NCI-H460 (cell line): ENCODE results near the gene TUBA4B. TPM values are rescaled to one million over a fixed set of nuclear protein-coding genes. Genes with fewer than 3 reads are reported as not detected.
A peak's percentile ranks its signal among the peaks of the same experiment; 100 is the strongest.

ENCODE experiments used
- DNase-seq: peaks from one replicate; pipeline ENCODE4 v3.0.0-alpha.2; 2016; ENCODE audit warnings: low read depth; ENCODE audit errors: extremely low read depth
- polyA plus RNA-seq: library from polyadenylated mRNA; depleted of rRNA; stranded (reverse); fragments of >200 nt; gene quantifications from 2 replicates; pipeline ENCODE4 v1.2.3, GENCODE V29; 2014; cell fraction: nucleus; rRNA removed
- total RNA-seq: library from RNA; depleted of rRNA; stranded (reverse); fragments of >200 nt; shearing (Covaris generic); gene quantifications from 2 replicates; pipeline ENCODE4 v1.2.3, GENCODE V29; 2014; rRNA removed

The TUBA4B gene
- not detected in 2 replicates for total RNA-seq
- polyA plus RNA-seq = not detected in 2 replicates

DNA sequence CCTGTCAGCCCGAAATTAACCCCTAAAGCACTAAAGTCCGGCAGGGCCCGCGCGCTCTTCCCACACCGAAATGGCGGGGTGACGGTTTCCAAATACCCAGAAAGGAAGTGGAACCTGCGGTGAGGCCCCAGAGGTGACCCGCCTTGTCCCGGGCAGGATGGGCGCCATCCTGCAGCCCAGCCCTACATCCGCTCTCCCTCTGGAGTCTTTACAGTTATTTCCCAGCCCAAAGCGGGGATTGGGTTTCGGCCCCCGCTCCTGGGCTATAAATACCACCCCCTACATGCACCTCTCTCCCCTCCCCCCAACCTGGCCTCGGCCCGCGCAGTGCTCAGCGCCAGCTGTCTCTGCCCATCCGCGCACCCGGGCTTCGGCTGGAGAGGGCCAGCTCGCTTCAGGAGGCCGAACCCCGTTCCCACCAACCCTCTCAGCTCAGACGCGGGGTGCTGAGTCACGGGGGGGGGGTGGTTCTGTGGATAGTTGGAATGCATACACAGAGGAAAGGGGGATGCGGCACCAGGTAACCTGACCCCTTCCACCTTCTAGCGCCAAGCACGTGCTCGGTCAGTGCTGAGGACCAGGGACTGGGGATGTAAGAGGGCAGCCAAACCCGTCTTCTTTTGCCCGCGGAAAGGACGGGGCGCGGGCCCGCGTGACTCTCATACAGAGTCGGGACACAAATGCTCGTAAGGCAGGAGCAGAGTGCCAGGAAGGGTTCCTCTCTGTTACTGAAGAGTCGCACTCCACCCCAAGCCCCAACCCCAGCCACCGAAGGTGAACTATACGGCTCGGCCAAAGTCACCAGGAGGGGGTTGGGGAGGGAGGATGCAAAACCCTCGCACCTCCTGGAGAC, at the start of gene TUBA4B:
TUBA4B (plus strand) TSS at position 344 of the 853 bp plus-strand sequence; CDS start at position 509, 165 bp downstream.
- DNase-seq = no peak

DNA sequence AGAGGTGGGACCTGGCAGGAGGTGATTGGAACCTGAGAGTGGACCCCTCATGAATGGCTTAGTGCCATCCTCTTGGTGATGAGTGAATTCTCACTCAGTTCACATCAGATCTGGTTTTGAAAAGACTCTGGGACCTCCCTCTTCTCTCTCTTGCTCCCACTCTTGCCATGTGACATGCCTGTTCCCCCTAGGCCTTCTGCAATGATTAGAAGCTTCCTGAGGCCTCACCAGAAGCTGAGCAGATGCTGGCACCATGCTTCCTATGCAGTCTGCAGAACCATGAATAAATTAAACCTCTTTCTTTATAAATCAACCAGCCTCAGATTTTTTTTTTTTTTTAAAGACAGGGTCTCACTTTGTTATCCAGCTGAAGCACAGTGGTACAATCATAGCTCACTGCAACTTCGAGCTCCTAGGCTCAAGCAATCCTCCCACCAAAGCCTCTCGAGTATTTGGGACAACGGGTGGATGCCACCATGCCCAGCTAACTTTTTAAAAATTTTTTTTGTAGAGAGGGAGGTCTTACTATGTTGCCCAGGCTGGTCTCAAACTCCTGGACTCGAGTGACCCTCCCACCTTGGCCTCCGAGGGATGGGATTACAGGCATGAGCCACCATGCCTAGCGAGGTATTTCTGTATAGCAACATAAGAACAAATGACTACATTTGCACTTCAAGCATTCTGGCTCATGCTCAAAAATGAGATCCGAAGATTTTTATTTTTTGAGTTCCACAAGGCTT, 48.4 kb upstream of the TUBA4B start:
- DNase-seq = no peak

DNA sequence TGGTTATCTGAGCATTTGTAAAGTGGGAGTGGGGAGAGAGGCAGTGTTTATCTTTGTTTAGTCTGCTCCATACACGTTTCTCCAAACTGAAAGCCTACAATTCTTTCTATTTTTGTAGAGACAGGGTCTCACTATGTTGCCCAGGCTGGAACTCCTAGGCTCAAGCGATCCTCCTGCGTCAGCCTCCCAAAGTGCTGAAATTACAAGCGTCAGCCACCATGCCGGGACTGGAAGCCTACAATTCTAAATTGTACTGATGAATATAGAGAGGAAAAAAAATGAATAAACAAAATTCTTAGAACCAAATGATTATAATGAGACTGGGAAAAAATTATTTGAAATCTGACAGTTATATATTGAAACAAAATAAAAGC, 47.9 kb upstream of the TUBA4B start:
- no peak for DNase-seq

DNA sequence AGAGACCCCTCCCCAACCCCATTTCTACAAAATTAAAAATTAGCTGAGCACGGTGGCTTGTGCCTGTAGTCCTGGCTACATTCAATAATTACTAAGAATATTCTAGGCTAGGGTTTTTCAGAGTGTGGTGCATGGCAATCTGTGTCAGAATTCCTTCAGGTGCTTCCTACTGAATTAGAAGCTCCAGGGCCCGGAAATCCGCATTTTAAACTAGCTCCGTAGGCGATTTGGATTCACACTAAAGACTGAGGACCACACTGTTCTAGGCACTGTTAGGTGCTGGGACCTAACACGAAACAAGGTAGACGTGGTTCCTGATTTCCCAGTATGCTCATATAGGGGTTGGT, 47.1 kb upstream of the TUBA4B start:
- DNase-seq = no peak

DNA sequence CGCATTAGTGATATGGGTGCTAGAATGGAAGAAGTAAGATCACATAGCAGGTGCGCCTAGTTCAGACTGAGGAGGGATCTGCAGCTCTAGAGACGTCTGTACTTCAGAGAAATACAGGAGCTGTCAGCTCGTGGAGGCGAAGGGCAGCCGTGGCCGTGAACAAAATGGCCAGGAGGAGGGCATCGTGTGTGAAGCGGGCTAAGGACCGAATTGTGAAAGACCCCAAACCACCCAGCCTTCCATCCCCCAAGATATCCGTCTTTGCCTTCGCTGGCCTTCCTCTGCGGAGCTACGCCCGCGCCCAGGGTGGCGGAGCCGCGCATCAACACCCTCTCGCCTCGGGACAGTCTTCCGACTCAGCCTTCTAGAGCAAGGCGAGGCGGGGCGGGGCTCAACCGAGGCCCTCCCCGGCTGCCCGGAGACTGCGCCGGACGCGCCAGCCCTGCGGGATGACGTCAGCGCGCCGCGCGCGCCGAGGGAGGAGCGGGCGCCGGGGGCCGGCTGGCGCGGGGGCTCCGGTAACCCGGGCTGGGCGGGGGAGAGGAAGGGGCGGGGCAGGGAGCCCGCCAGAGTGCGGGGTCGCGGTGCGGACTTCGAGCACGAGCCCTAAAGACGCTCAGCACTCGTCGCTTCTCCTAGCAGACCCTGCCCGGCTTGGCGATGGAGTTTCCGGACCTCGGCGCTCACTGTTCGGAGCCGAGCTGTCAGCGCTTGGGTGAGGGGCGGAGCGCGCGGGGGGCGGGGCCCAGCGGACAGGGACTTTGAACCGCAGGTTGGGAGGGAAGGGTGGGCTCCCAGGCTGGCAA, 46.5 kb upstream of the TUBA4B start, which contains the start of gene ZFAND2B:
ZFAND2B (plus strand) TSS at position 455 of the 806 bp plus-strand sequence; CDS start at position 661, 206 bp downstream.
- peak; percentile 92 for DNase-seq

DNA sequence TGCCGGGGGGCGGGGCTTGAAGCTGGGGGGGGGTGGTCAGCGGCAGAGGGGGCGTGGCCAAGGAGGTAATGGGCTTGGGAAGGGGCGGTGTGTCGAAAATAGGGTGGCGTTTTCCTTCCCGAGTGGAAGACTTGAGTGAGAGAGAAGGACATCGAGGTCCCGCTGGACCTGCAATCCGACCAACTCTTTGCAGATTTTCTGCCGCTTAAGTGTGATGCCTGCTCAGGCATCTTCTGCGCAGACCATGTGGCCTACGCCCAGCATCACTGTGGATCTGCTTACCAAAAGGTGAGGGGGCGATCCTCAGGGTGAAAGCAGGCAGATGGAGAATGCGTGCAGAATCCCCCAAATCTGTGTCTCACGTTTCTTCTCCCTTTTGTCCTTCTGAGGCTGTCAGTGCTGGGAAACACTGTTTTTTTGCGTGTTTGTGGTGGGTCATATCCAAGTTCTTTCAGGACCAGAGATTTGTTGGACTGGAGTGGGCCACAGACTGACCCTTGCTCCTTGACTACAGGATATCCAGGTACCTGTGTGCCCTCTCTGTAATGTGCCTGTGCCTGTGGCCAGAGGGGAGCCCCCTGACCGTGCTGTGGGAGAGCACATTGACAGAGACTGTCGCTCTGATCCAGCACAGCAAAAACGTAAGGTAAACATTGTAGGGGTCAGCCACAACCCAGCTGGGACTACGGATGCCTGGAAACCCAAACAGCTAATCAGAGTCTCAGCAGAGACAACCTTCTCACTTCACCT, 45.7 kb upstream of the TUBA4B start:
- no peak for DNase-seq

DNA sequence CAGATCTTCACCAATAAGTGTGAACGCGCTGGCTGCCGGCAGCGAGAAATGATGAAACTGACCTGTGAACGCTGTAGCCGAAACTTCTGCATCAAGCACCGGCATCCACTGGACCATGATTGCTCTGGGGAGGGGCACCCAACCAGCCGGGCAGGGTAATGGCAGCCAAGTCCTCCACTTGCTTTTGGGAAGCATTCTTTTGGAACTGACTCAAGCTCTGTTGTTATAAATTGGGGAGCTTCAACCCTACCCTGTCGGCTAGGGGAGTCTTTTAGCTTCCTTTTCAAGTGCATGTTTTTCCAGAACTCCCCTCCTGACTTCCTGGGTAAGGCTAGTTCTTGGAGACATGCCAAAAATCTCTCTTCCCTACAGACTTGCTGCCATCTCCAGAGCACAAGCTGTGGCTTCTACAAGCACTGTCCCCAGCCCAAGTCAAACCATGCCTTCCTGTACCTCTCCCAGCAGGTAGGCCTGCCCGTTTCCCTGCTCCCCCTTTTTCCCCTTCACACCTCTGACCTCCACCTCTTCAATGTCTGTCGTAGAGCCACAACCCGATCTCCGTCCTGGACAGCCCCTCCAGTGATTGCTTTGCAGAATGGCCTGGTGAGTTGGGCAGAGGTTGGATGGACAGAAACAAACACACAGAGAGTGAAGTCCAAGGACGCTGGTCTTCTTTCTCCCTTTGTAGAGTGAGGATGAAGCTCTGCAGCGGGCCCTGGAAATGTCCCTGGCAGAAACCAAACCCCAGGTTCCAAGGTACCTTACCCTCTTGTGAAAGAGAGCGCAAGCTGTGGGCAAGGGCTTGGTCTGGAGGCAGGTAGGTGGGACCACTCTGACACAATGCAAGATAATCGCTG, 44.9 kb upstream of the TUBA4B start:
- DNase-seq = no peak

DNA sequence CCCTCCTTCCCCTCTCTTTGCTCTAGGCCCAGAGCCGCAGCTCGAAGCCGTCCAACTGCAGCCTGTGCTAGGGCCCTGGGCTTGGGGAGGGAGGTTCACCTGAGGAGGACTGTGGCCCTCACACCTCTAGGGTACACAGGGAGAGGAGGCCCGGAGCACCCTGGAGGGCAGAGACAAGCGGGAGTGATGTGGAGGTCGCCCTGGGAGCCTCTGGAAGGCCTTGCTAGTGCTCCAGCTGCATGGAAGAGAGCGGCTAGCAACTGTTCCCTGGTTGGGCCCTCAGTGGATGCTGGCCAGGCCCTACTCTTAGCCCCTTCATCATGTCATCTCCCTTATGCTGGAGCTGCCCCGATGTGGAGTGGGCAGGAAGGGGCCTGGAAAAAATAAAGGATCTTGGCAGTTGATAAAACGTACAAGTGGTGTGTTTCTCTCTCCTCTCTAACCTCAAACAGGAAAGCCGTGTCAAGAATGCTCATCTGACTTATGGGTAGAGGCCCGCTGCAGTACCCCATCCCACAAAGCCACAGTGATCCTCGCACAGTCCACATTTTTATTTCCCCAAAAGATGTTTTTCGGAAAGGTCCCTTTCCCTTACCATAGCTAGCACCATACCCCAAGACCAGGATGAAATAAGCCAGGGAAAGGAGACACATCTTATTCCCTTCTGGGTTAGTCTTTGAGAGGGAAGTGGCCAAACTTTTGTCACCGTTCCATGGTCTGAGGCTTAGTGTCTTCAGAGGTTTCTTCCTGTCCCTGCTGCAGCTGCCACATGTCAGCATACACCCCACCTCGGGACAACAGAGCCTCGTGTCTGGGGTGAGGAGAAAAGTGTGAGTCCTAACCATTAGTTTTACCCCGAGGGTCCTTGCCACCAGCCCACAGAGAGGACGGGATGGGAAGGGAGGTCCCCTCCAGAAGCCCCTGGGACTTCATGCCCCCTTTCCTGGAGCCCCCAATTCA, 43.5 kb upstream of the TUBA4B start:
- no peak for DNase-seq

DNA sequence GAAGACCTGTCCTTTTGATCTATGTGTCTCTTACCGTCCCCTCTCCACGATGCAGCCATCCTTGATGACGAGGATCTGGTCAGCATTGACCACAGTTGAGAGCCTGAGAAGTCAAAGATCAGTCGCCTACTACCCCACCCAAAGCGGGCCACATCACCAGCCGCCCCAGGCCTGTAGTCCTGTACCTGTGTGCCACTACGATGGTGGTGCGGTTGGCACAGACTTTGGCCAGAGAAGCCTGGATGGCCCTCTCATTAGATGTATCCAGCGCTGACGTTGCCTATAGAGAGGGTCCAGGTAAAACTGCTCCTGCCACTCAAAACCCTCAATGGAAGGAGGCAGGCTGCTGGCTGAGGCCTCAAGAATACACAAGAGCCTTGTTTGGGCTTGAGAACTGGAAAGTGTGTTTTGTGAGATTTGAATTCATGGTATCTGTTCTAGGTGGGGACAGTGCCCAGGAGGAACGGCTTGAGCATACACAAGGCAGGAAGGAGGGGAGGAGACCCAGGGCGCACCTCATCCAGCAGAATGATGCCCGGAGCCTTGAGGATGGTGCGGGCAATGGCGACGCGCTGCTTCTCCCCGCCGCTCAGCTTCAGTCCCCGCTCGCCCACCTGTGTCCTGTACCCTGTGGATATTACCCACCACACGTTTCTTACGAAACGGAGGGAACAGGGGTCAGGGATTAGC, 42.7 kb upstream of the TUBA4B start:
- DNase-seq = no peak

DNA sequence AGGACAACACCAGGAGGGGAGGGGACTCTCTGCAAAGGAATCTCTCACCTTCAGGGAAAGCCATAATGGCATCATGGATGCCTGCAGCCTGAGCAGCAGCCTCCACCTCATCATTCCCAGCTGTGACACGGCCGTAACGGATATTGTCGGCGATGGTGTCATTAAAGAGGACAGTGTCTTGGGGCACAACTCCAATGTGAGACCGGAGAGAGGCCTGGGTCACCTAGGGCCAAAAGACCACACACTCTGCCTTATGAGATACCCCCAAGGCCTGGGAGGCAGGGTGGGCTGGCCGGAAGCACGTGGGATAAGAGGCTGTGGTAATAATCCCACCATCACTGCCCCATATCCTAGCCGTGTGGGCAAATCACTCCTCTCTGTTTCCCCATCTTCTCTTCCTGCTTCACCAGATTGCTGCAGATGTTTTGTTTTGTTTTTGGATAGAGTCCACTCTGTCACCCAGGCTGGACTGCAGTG, 42.1 kb upstream of the TUBA4B start:
- DNase-seq = no peak

DNA sequence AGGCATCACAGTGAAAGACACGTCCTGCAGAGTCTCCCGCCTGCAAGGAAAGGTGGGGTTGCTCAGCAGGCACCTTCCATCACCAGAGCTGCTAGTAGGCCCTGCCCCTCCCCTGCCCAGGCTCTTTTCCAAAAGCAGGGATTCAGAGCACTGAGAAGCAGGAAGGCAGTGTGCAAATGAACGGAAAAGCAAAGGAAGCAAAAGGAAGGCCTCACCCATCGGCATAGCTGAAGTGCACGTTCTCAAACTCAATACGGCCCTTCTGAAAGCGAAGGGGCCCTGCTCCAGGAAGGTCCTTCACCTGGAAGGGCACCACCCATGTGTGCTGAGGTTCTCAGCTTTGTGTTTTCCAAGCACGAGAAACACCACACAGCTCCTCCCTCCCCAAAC, 40.0 kb upstream of the TUBA4B start:
- DNase-seq = no peak

DNA sequence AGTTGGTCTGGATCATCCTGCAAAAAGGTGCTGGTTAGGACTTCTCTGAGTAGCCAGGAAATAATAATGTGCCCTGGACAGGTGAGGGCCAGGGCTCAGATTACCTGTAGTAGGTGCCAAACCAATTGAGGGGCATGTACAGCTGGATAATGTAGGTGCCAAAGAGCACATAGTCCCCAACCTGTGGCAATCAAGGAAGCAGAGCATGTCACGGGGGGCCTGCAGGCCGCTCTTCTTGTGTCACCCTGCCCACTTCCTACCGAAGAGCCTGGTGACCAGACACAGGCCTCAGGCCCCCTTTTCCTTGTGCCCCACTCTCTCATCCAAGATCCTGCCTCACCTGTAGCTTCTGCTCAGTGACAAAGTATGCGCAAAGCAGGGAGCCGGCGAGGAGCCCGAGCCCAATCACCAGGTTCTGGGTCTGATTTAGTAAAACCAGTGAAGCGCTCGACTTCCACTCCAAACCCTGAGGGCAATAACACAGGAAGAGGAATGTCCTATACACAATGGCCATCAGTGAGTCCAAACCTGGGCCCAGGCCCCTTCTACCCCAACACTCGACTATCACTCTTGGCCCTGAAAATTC, 39.5 kb upstream of the TUBA4B start:
- DNase-seq = no peak

DNA sequence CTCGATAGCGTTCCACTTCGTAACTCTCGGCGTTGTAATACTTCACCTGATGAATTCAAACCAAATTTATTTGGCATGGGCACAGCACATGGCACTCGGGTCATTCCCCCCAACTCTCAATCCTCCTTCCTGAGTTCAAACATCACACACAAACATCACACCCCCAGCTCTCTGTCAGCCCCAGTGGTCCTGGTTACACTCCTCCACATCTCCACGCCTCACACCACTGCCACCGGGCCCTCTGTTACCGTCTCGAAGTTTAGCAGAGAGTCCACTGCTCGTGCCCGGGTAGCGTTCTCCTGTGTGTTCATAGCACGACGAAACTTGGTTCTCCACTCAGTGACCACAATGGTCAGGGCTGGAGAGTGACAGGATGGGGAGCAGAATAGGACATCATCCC, 38.9 kb upstream of the TUBA4B start:
- DNase-seq = no peak

DNA sequence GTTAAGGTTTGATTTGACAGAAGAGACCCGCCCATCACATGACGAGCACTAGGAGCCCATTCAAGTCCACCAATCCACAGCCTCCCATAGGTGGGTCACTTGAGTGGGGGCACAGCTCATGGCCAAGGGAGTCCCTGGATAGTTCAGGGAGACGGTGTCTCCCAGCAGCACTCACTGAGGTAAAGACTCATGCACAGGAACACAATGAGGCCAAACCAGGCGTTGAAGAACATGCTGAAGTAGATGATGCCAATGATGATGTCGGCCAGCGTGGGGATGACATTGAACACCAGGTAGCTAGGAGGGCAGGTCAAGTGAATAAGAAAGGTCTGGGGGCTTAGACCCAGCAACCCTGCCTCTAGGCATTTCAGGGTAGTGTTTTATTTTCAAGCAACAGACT, 38.3 kb upstream of the TUBA4B start:
- no peak for DNase-seq

DNA sequence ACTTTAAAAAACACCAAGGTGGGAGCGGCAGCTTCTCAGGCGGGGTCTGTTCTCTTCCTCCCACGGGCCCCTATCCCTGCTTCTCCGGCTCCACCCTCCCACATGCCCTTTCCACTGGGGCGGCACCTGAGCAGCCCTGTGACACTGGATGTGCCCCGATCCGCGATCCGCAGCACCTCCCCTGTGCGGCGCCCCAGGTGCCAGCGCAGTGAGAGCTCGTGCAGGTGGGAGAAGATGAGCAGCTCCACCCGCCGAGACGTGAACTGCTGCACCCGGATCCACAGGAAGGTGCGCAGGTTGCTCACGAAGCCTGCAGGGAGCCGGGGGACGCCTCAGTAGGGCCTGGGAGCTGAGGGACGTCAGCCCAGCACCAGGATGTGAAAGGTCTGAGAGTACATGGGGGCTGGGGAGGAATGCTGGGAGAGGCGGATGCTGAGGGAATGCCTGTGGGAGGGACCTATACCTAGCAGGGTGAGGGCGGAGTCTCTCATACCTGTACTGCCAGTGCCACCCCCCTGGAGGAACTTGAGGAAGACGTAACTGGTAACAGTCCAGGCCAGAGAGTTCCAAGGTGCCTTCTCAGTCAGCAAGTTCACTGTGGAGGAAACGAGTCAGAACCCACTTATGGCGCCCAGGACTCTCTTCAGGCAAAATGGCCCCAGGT, 37.0 kb upstream of the TUBA4B start:
- no peak for DNase-seq

DNA sequence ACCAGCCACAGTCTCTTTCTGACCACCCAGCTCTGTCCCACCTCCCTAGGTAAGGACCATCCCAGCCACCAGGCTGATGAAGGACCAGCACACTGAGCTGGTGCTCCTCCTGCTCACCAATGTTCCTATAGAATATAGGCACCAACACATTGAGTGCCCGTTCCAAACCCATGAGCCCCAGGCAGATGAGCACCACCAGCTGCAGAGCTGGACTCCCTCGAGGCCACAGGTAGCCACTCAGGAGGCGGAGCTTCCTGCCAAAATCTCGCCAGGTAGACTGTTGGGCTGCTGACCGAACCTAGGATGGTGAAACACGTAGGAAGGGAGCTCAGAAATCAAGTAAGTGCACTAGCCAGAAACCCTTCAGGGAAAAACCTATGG, 36.5 kb upstream of the TUBA4B start:
- no peak for DNase-seq
